Activated CD4-positive, alpha-beta memory T cell treated with anti-CD3 and anti-CD28 coated beads for 36 hours (primary cell): Measurements from ENCODE around the gene NQO1. TPM values are rescaled to one million over a fixed set of nuclear protein-coding genes. Genes with fewer than 3 reads are reported as not detected.
A peak's percentile ranks its signal among the peaks of the same experiment; 100 is the strongest.

ENCODE experiments used
- CTCF ChIA-PET: fragments of 350-600 bp; sonication (Branson Sonifier 250); formaldehyde crosslinking; loops from one replicate; lab custom pipeline; 2021; ENCODE audit warnings: antibody characterized with exemption, inconsistent platforms; lab: Charles Lee
- POLR2A ChIA-PET: fragments of 350-600 bp; sonication (Branson Sonifier 250); formaldehyde crosslinking; loops from one replicate; lab custom pipeline; 2021; ENCODE audit warnings: antibody characterized with exemption; lab: Charles Lee
- DNase-seq: peaks from one replicate; pipeline ENCODE4 v3.0.0-alpha.2; 2020
- H3K27ac Mint-ChIP-seq: one replicate; pipeline ENCODE4 v1.8.0; 2021; ENCODE audit warnings: mixed read lengths
- H3K27me3 Mint-ChIP-seq: one replicate; pipeline ENCODE4 v1.8.0; 2021; ENCODE audit warnings: mixed read lengths
- H3K36me3 Mint-ChIP-seq: one replicate; pipeline ENCODE4 v1.8.0; 2021; ENCODE audit warnings: mixed read lengths
- H3K4me1 Mint-ChIP-seq: one replicate; pipeline ENCODE4 v1.8.0; 2021; ENCODE audit warnings: low read depth, mixed read lengths
- H3K4me3 Mint-ChIP-seq: one replicate; pipeline ENCODE4 v1.8.0; 2021; ENCODE audit warnings: mild to moderate bottlenecking, mixed read lengths
- H3K9me3 Mint-ChIP-seq: one replicate; pipeline ENCODE4 v1.8.0; 2021; ENCODE audit warnings: mixed read lengths
- intact Hi-C: fragments of 100-400 bp; cut with micrococcal nuclease; formaldehyde crosslinking; loops from one replicate; pipeline ENCODE4 v1.15.1; 2023
- total RNA-seq, 2 experiments: library from RNA; stranded (reverse); gene quantifications; one replicate each; pipeline ENCODE4 v1.2.3, GENCODE V29; 2021

Gene NQO1
- total RNA-seq, 2 experiments from 2014 or later: 14.9 to 18.2 TPM

- CTCF ChIA-PET: interaction anchor here (1.2 to 1.3 kb wide), 2 partner anchors 38 to 321 kb away, joined by 3 read pairs; partner anchors contain the start of gene NOB1
- Mint-ChIP-seq H3K4me1 (no peaks in the 10 kb centered on the region), H3K36me3 (peaks cover 4% of the 10 kb centered on the region), H3K27me3 (no peaks in the 10 kb centered on the region), H3K9me3 (no peaks in the 10 kb centered on the region), H3K27ac (no peak overlapping the region), H3K4me3 (no peak overlapping the region)
- POLR2A ChIA-PET: no interaction called here
- intact Hi-C loops: no loop called here
- no peak for DNase-seq
These were observed 9.3 kb downstream of the NQO1 start for GRCh38 chr16:69717066-69717465.

- ChIA-PET CTCF (interaction anchor here (1.2 to 1.6 kb wide), 3 partner anchors 41 to 317 kb away, joined by 3 to 6 read pairs (median 5); partner anchors contain the start of gene NOB1), POLR2A (no interaction called here)
- Mint-ChIP-seq H3K9me3 (no peaks in the 10 kb centered on the region), H3K27ac (no peak overlapping the region), H3K36me3 (peaks cover 4% of the 10 kb centered on the region), H3K4me1 (peaks cover 7% of the 10 kb centered on the region), H3K4me3 (no peak overlapping the region), H3K27me3 (no peaks in the 10 kb centered on the region)
- DNase-seq: no peak
- intact Hi-C loops: no loop called here
These were observed 13.3 kb downstream of the NQO1 start for GRCh38 chr16:69712914-69713581.

- Mint-ChIP-seq H3K9me3 (no peaks in the 10 kb centered on the region), H3K27me3 (no peaks in the 10 kb centered on the region), H3K4me3 (no peak overlapping the region), H3K27ac (no peak overlapping the region), H3K36me3 (peaks cover 4% of the 10 kb centered on the region), H3K4me1 (peaks cover 7% of the 10 kb centered on the region)
- ChIA-PET POLR2A (no interaction called here), CTCF (interaction anchor here (1.6 to 4.8 kb wide), 2 partner anchors 43 to 316 kb away, joined by 5 to 64 read pairs; partner anchors contain the start of gene NOB1)
- intact Hi-C loops: no loop called here
- DNase-seq: no peak
These were observed 14.1 kb downstream of the NQO1 start for GRCh38 chr16:69712277-69712676.

GRCh38 chr16:69711115-69711740, 15.1 kb downstream of the NQO1 start:
- peaks cover 7% of the 10 kb centered on the region for H3K4me1 Mint-ChIP-seq
- DNase-seq: peak; percentile 49
- ChIA-PET CTCF (interaction anchor here (0.7 to 4.8 kb wide), 6 partner anchors 26 to 341 kb away, joined by 3 to 64 read pairs (median 6); partner anchors contain the start of gene NOB1), POLR2A (no interaction called here)
- no peaks in the 10 kb centered on the region for H3K9me3 Mint-ChIP-seq
- intact Hi-C loops: no loop called here
- no peaks in the 10 kb centered on the region for H3K27me3 Mint-ChIP-seq
- peak overlapping the region; percentile 5 for H3K27ac Mint-ChIP-seq
- peaks cover 4% of the 10 kb centered on the region for H3K36me3 Mint-ChIP-seq
- H3K4me3 Mint-ChIP-seq: no peak overlapping the region

GRCh38 chr16:69709456-69710084, 16.8 kb downstream of the NQO1 start:
- no peak overlapping the region for H3K4me3 Mint-ChIP-seq
- no peaks in the 10 kb centered on the region for H3K27me3 Mint-ChIP-seq
- ChIA-PET POLR2A (no interaction called here), CTCF (interaction anchor here (0.5 to 4.8 kb wide), 12 partner anchors 10 to 313 kb away, joined by 3 to 64 read pairs (median 4); partner anchors contain the start of genes NOB1 and WWP2)
- H3K27ac Mint-ChIP-seq: no peak overlapping the region
- H3K9me3 Mint-ChIP-seq: no peaks in the 10 kb centered on the region
- intact Hi-C loops: loop anchor here (1.0 kb wide), 3 partner anchors 17 to 221 kb away; partner anchors contain the start of genes NOB1 and NQO1
- DNase-seq: no peak
- H3K4me1 Mint-ChIP-seq: peaks cover 7% of the 10 kb centered on the region
- H3K36me3 Mint-ChIP-seq: peaks cover 2% of the 10 kb centered on the region

- POLR2A ChIA-PET: no interaction called here
- no peak for DNase-seq
- peaks cover 2% of the 10 kb centered on the region for H3K36me3 Mint-ChIP-seq
- intact Hi-C loops: no loop called here
- peak overlapping the region; percentile 20 for H3K27ac Mint-ChIP-seq
- no peak overlapping the region for H3K4me3 Mint-ChIP-seq
- H3K27me3 Mint-ChIP-seq: no peaks in the 10 kb centered on the region
- no peaks in the 10 kb centered on the region for H3K9me3 Mint-ChIP-seq
- peaks cover 7% of the 10 kb centered on the region for H3K4me1 Mint-ChIP-seq
- CTCF ChIA-PET: interaction anchor here (0.6 to 4.8 kb wide), 6 partner anchors 14 to 692 kb away, joined by 3 to 64 read pairs (median 6); partner anchors contain the start of genes NOB1 and WWP2
These were observed 18.3 kb downstream of the NQO1 start for GRCh38 chr16:69707920-69708683.

DNA sequence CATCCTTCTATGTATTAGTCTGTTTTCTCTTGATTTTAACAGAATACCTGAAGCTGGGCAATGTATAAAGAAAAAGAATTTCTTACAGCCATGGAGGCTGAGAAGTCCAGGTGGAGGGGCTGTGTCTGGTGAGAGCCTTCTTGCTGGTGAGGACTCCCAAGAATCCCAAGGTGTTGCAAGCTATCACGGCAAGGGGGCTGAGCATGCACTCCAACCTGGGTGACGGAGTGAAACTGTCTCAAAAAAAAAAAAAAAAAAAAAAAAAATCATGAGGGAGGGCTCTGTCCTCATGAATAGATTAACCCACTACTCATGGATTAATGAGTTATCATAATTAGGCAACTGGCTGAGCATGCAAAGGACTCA, 19.4 kb downstream of the NQO1 start:
- POLR2A ChIA-PET: no interaction called here
- peaks cover 7% of the 10 kb centered on the region for H3K4me1 Mint-ChIP-seq
- CTCF ChIA-PET: interaction anchor here (1.6 kb wide), 1 partner anchor 47 kb away, joined by 11 read pairs; the partner anchor contains the start of gene NOB1
- no peaks in the 10 kb centered on the region for H3K27me3 Mint-ChIP-seq
- H3K9me3 Mint-ChIP-seq: no peaks in the 10 kb centered on the region
- DNase-seq: no peak
- H3K27ac Mint-ChIP-seq: peak overlapping the region; percentile 43
- H3K36me3 Mint-ChIP-seq: no peaks in the 10 kb centered on the region
- H3K4me3 Mint-ChIP-seq: no peak overlapping the region
- intact Hi-C loops: no loop called here

DNA sequence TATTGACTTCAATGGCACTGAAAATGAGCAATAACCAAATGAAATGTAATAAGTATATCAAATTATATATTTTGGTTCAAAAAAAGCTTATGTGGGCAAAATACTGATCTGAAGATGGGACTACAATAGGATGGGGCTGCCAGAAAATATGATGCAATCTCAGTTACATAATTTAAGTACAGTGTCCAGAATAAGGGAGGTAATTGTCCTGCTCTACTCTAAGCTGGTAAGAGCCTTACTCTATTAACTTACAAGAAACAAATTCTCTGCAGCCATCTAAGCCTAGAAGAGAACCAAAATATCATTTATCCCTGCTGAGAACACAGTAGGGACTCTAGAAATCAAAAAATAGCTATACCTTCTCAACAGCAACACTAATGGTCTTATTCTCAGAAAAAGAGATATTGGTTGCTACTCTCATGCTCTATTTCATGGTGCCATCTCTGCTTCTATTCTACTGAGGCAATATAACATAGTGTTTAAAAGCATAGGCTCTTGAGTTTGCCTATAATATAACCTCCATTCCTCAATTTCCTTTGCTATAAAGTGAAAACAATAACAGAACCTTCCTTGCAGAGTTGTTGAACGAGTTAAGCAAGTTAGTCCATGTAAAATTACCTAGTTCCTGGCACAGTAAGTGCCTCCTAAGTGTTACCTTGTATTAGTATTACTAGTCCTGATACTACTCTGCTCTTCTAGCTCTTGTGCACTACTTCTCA, 19.9 kb downstream of the NQO1 start:
- no peak for DNase-seq
- H3K27me3 Mint-ChIP-seq: no peaks in the 10 kb centered on the region
- CTCF ChIA-PET: interaction anchor here (1.6 kb wide), 1 partner anchor 48 kb away, joined by 11 read pairs; the partner anchor contains the start of gene NOB1
- peaks cover 7% of the 10 kb centered on the region for H3K4me1 Mint-ChIP-seq
- H3K9me3 Mint-ChIP-seq: no peaks in the 10 kb centered on the region
- peaks cover 3% of the 10 kb centered on the region for H3K36me3 Mint-ChIP-seq
- intact Hi-C loops: no loop called here
- peak overlapping the region; percentile 43 for H3K27ac Mint-ChIP-seq
- H3K4me3 Mint-ChIP-seq: no peak overlapping the region
- POLR2A ChIA-PET: no interaction called here

DNA sequence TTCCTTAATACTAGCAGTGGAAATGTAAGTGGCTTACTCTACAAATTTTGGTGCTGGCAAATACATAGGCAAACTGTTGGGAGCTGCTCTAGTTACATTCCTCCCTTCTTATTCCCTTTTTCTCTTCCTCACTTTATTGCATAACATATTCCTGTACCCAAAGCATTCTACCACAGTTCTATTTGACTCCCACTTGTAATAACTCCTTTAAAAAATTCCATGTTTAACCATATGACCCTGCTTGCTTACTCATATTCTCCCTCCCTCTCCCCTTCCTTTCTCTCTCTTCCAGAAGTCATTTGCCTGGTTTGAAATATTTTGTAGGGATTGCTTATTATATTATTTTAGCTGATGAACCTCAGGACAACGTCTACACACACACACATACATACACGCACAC, 22.7 kb downstream of the NQO1 start:
- no peaks in the 10 kb centered on the region for H3K4me1 Mint-ChIP-seq
- H3K9me3 Mint-ChIP-seq: no peaks in the 10 kb centered on the region
- ChIA-PET POLR2A (no interaction called here), CTCF (interaction anchor here (0.6 to 2.0 kb wide), 4 partner anchors 31 to 1528 kb away, joined by 3 to 6 read pairs (median 4); partner anchors contain the start of gene NOB1)
- no peak for DNase-seq
- H3K27ac Mint-ChIP-seq: no peak overlapping the region
- no peaks in the 10 kb centered on the region for H3K27me3 Mint-ChIP-seq
- intact Hi-C loops: no loop called here
- H3K36me3 Mint-ChIP-seq: peaks cover 4% of the 10 kb centered on the region
- no peak overlapping the region for H3K4me3 Mint-ChIP-seq

- H3K27ac Mint-ChIP-seq: no peak overlapping the region
- H3K36me3 Mint-ChIP-seq: peaks cover 4% of the 10 kb centered on the region
- H3K4me3 Mint-ChIP-seq: no peak overlapping the region
- POLR2A ChIA-PET: no interaction called here
- intact Hi-C loops: no loop called here
- no peaks in the 10 kb centered on the region for H3K27me3 Mint-ChIP-seq
- no peak for DNase-seq
- CTCF ChIA-PET: no interaction called here
- H3K9me3 Mint-ChIP-seq: no peaks in the 10 kb centered on the region
- H3K4me1 Mint-ChIP-seq: no peaks in the 10 kb centered on the region
These were observed 24.5 kb downstream of the NQO1 start for GRCh38 chr16:69701866-69702265.

DNA sequence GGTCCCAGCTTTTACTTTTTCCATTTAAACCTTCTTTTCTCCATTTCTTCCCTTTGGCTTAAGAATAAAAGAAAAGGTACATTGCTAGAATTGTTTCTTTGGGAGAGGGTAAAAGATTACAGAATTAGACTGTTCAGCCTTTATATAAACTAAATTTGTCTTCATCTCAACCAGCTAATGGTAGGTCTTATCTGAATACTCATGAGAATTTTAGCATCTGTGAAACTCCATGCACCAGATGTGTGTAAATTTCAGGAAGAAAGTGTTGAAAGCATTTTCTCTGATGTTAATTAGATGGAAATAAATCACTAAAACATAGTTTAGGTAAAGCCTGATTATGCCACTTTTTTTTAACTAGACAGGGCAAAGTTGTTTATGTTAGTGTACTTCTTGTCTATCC, 24.9 kb downstream of the NQO1 start:
- Mint-ChIP-seq H3K36me3 (peaks cover 6% of the 10 kb centered on the region), H3K27me3 (no peaks in the 10 kb centered on the region), H3K4me3 (no peak overlapping the region), H3K27ac (no peak overlapping the region), H3K9me3 (no peaks in the 10 kb centered on the region), H3K4me1 (no peaks in the 10 kb centered on the region)
- ChIA-PET CTCF (interaction anchor here (1.5 kb wide), 1 partner anchor 53 kb away, joined by 5 read pairs; the partner anchor contains the start of gene NOB1), POLR2A (no interaction called here)
- intact Hi-C loops: no loop called here
- no peak for DNase-seq
